H1 (cell line): ENCODE results near the gene TTR.

Source experiments
- ASH2L ChIP-seq: fragments of 200-600, 300-600 bp; sonication (generic); IDR thresholded peaks from one replicate; pipeline ENCODE4 v1.7.1; 2017; ENCODE audit warnings: low read length
- EZH2 ChIP-seq: fragments of 200-600 bp; sonication (generic); IDR thresholded peaks from 2 replicates; pipeline ENCODE4 v1.7.1; 2012; ENCODE audit warnings: low read depth, mild to moderate bottlenecking, moderate library complexity, low read length, inconsistent platforms; ENCODE audit not compliant: severe bottlenecking
- JUN ChIP-seq: IDR thresholded peaks from 2 replicates; pipeline ENCODE4 v1.6.1; 2011; ENCODE audit warnings: low read depth, mild to moderate bottlenecking, improper control_type of control experiment, low read length
- POLR2A ChIP-seq, 2 experiments: IDR thresholded peaks; 1 replicate in 1 of 2; 2 replicates in 1 of 2; pipeline ENCODE4 v1.6.1; 2011; ENCODE audit warnings: low read depth in 2 of 2, low read length in 2 of 2, mild to moderate bottlenecking in 2 of 2; ENCODE audit errors: control extremely low read depth in 1 of 2
- POLR2AphosphoS5 ChIP-seq: IDR thresholded peaks from 2 replicates; pipeline ENCODE4 v1.6.1; 2011; ENCODE audit warnings: low read depth, low read length
- RBBP5 ChIP-seq: IDR thresholded peaks from 2 replicates; pipeline ENCODE4 v1.7.1; 2012; ENCODE audit warnings: low read depth, mild to moderate bottlenecking, inconsistent platforms, low read length, moderate library complexity, borderline replicate concordance
- RNF2 ChIP-seq: fragments of 200-900, 300-1000 bp; sonication (generic); IDR thresholded peaks from 2 replicates; pipeline ENCODE4 v1.7.1; 2016; ENCODE audit warnings: borderline replicate concordance, low read depth, mild to moderate bottlenecking, antibody characterized with exemption, low read length; ENCODE audit not compliant: poor library complexity, severe bottlenecking; ENCODE audit errors: missing control alignments
- ZNF274 ChIP-seq: IDR thresholded peaks from 2 replicates; pipeline ENCODE4 v1.7.0; 2012; ENCODE audit warnings: low read length, borderline replicate concordance; ENCODE audit errors: extremely low read depth
- TF ChIP-seq, protein P1 (sequence below): IDR thresholded peaks from 2 replicates; pipeline ENCODE4 v1.6.1; 2012; ENCODE audit warnings: inconsistent platforms
- TF ChIP-seq, protein P2 (sequence below), 3 experiments: IDR thresholded peaks; 1 replicate in 2 of 3; 2 replicates in 1 of 3; pipeline versions ENCODE4 v1.5.1 to v1.6.1; 2011; ENCODE audit warnings: low read length in 3 of 3, mild to moderate bottlenecking in 3 of 3, inconsistent platforms in 2 of 3, low read depth in 1 of 3, moderate library complexity in 1 of 3; ENCODE audit not compliant: insufficient read depth in 1 of 3; ENCODE audit errors: control extremely low read depth in 1 of 3
- TF ChIP-seq, protein P3 (sequence below): IDR thresholded peaks from 2 replicates; pipeline ENCODE4 v1.6.1; 2012; ENCODE audit warnings: inconsistent platforms

DNA sequence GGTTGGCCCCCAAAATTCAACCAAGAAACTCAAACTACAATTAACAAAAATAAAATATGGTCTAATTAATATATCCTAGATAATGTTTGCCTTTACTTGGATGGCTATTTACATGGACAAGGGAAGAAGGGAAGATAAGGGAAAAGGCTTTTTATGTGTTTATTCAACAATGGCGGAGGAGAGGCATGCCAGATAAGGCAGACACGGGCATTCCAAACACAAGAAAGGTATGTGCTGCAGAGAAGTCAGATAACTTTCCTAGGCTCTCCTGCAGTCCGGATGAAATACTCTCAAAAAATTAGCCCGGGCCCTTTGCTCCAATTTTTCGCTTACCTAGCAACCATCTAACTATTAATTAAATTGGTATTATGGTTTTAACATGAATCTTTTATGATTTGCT, 5.1 kb upstream of the TTR start:
- no peak for TF ChIP-seq EZH2
- TF ChIP-seq ZNF274, result no peak
- no peak for TF ChIP-seq POLR2AphosphoS5
- no peak for TF ChIP-seq POLR2A (IDR thresholded peaks at IDR 0.05; ENCODE audit: control extremely low read depth in 1 of 2, low read depth in 2 of 2, low read length in 2 of 2)
- TF ChIP-seq, protein P1, sequence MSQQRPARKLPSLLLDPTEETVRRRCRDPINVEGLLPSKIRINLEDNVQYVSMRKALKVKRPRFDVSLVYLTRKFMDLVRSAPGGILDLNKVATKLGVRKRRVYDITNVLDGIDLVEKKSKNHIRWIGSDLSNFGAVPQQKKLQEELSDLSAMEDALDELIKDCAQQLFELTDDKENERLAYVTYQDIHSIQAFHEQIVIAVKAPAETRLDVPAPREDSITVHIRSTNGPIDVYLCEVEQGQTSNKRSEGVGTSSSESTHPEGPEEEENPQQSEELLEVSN, result no peak
- TF ChIP-seq, protein P2, sequence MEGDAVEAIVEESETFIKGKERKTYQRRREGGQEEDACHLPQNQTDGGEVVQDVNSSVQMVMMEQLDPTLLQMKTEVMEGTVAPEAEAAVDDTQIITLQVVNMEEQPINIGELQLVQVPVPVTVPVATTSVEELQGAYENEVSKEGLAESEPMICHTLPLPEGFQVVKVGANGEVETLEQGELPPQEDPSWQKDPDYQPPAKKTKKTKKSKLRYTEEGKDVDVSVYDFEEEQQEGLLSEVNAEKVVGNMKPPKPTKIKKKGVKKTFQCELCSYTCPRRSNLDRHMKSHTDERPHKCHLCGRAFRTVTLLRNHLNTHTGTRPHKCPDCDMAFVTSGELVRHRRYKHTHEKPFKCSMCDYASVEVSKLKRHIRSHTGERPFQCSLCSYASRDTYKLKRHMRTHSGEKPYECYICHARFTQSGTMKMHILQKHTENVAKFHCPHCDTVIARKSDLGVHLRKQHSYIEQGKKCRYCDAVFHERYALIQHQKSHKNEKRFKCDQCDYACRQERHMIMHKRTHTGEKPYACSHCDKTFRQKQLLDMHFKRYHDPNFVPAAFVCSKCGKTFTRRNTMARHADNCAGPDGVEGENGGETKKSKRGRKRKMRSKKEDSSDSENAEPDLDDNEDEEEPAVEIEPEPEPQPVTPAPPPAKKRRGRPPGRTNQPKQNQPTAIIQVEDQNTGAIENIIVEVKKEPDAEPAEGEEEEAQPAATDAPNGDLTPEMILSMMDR (IDR thresholded peaks at IDR 0.05; ENCODE audit: control extremely low read depth in 1 of 3, insufficient read depth in 1 of 3, low read depth in 1 of 3, low read length in 3 of 3), result no peak
- TF ChIP-seq RNF2, result no peak
- TF ChIP-seq RBBP5, result no peak
- no peak for TF ChIP-seq JUN
- TF ChIP-seq, protein P3, sequence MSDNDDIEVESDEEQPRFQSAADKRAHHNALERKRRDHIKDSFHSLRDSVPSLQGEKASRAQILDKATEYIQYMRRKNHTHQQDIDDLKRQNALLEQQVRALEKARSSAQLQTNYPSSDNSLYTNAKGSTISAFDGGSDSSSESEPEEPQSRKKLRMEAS, result no peak
- no peak for TF ChIP-seq ASH2L
